ENCODE results near the gene APLNR.

Gene APLNR

GRCh38 chr11:57251037-57251436 lies 14.0 kb upstream of the APLNR start:
- no peak for DNase-seq

GRCh38 chr11:57249384-57250319 lies 12.6 kb upstream of the APLNR start:
- DNase-seq = peak; percentile 52

GRCh38 chr11:57248780-57249383 lies 11.8 kb upstream of the APLNR start:
- peak; percentile 41 for DNase-seq

GRCh38 chr11:57244911-57245310 lies 7.9 kb upstream of the APLNR start:
- DNase-seq = no peak

- no peak for DNase-seq
Measured at GRCh38 chr11:57241353-57241972, 4.4 kb upstream of the APLNR start.

- DNase-seq = no peak
Measured at GRCh38 chr11:57240757-57241156, 3.7 kb upstream of the APLNR start.

- no peak for DNase-seq
Measured at GRCh38 chr11:57240007-57240406, 3.0 kb upstream of the APLNR start.

- DNase-seq = no peak
Measured at GRCh38 chr11:57239348-57239747, 2.3 kb upstream of the APLNR start.

- no peak for DNase-seq
Measured at GRCh38 chr11:57235761-57236703, 1.0 kb downstream of the APLNR start.

- no peak for DNase-seq
Measured at GRCh38 chr11:57233702-57234101, 3.3 kb downstream of the APLNR start.

GRCh38 chr11:57231539-57232253 lies 5.4 kb downstream of the APLNR start:
- no peak for DNase-seq

- no peak for DNase-seq
Measured at GRCh38 chr11:57230791-57231538, 6.1 kb downstream of the APLNR start.

GRCh38 chr11:57230316-57230715 lies 6.7 kb downstream of the APLNR start:
- no peak for DNase-seq

- DNase-seq = no peak
Measured at GRCh38 chr11:57228600-57228999, 8.4 kb downstream of the APLNR start.

- DNase-seq = no peak
Measured at GRCh38 chr11:57224537-57224936, 12.5 kb downstream of the APLNR start.

GRCh38 chr11:57224128-57224527 lies 12.9 kb downstream of the APLNR start:
- DNase-seq = no peak

GRCh38 chr11:57223601-57224000 lies 13.4 kb downstream of the APLNR start:
- DNase-seq = no peak

GRCh38 chr11:57222239-57222638 lies 14.8 kb downstream of the APLNR start:
- DNase-seq = no peak

GRCh38 chr11:57219021-57219627 lies 17.9 kb downstream of the APLNR start:
- DNase-seq = no peak

GRCh38 chr11:57217053-57217452 lies 20.0 kb downstream of the APLNR start:
- DNase-seq = no peak

- DNase-seq = no peak
Measured at GRCh38 chr11:57216463-57216862, 20.6 kb downstream of the APLNR start.

Data from NCI-H1105 treated with DMSO at 0.1 percent for 48 hours (cell line).